ENCODE data around the gene APBB2.

- TF ChIP-seq CTCF (IDR thresholded peaks at IDR 0.05; ENCODE audit: low read depth, low read length, missing input control) (no peak), FOXA2 (IDR thresholded peaks at IDR 0.05) (no peak), JUND (IDR thresholded peaks at IDR 0.05) (no peak), YY1 (IDR thresholded peaks at IDR 0.05) (no peak)
Measured at GRCh38 chr4:40789771-40790170, 424.6 kb downstream of the APBB2 start.

Measured in liver (tissue), 3 donors.